Epithelial cell of proximal tubule (primary cell): Measurements from ENCODE around the gene PLXNA4. TPM values are rescaled to one million over a fixed set of nuclear protein-coding genes. Genes with fewer than 3 reads are reported as not detected.

Experiments
- DNase-seq: peaks from one replicate; pipeline ENCODE4 v3.0.0-alpha.2; 2011; ENCODE audit warnings: low read depth
- H3K4me3 ChIP-seq: 2 replicates; pipeline ENCODE4 v1.5.1; 2011; ENCODE audit warnings: low read depth, mild to moderate bottlenecking, low read length
- CTCF ChIP-seq: conservative IDR thresholded peaks from 2 replicates; pipeline ENCODE4 v1.5.1; 2012; ENCODE audit warnings: low read depth, mild to moderate bottlenecking, low read length
- total RNA-seq: library from RNA; depleted of rRNA; stranded (reverse); fragments of >200 nt; gene quantifications from 2 replicates; pipeline ENCODE4 v1.2.3, GENCODE V29; 2015

The PLXNA4 gene
- total RNA-seq, 1 donor from 2014 or later = not detected

GRCh38 chr7:132386201-132386681 lies 190.0 kb downstream of the PLXNA4 start:
- no peak for DNase-seq
- no peak overlapping the region for H3K4me3 ChIP-seq
- no peak for TF ChIP-seq CTCF

DNA sequence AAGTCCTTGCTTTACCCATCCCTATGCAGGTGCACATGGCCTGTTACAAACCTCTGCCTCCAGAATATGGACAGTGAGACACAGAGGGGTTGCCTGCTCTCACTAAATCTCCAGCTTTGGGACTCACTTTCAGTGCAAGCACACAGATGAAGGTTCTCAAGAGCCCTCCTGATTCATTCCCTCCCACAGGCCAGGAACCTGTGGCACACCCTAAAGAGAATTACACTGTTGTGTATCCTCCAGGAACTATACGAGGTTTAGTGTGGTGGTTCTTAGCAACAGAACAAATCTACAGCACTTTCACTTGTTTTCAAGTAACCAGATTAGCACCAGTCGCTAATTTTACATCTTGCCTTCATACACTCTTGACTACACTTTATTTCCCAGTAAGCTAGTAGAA lies 192.3 kb downstream of the PLXNA4 start:
- no peak for TF ChIP-seq CTCF
- DNase-seq = no peak
- H3K4me3 ChIP-seq = no peak overlapping the region

DNA sequence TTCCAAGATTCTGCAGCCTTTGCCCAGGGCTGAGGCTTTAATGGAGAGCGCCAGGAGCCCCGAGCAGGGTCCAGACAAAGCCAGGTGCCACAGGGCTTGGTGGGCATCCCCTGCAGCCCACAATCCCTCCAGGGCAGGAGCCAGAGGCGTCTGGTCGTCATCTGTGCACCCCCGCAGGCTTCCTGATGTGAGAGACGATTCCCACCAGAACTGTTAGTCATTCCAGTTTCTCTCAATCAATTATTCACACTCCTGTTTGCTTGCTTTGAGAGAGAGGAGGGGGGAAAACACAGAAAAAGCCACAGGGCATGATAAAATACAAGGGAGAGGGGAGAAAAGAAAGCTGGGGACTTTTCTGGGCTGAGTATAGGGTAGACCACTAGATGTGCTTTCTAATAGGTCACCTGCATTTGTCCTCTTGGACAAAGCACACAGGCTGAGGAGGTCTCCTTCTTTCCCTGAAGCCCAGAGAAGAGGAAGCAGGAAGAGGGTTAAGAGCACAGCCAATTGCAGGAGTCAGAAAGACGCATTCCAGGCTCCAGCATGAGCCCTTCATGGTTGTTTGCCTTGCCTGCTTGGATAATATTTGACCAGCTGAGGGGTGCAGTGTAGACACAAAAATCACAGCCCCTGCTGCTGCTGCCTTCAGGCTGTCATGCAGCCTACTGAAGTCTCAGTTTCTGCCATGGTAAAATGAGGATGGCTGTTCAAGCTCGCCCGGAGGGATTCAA lies 194.4 kb downstream of the PLXNA4 start:
- peak overlapping the region; percentile 36 for H3K4me3 ChIP-seq
- no peak for TF ChIP-seq CTCF
- DNase-seq = peak; percentile 56

DNA sequence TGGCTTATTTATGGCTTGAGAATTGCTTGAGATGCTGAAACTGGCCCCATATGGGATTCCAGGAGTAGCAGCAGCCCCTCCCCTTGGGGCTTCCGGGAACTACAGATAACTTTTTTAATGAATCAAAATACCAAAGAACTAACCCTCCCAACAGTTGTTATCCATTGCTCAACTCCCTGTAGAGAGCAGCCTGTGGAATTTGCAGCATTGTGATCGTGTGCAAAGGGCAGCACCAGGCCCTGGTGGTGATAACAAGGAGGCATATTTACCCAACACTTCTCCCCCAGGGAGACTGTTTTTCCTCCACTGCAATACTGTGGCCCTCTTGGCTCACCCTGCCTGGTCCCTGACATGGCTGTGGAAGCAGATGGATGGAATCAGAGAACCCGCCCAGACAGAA lies 196.2 kb downstream of the PLXNA4 start:
- DNase-seq = peak; percentile 30
- no peak overlapping the region for H3K4me3 ChIP-seq
- peak; percentile 17 for TF ChIP-seq CTCF

DNA sequence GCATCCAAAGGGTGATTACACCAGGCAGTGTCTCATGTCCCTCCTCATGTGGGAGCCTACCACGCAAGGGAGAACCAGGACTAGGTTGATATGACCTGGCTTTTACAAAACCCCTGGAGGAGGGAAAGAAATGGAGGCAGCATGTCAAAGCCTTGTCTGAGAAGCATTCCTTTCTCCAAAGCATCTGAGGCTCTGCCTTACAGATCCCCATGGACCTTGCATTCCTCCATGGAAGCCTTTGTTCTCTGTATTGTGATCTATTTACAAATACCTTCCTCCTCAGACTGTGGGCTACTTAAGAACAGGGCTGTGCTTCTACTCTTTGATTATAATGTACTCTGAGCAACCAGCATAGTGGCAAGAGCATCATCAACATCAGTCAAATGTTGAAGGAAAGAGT lies 197.0 kb downstream of the PLXNA4 start:
- no peak for TF ChIP-seq CTCF
- no peak for DNase-seq
- no peak overlapping the region for H3K4me3 ChIP-seq

DNA sequence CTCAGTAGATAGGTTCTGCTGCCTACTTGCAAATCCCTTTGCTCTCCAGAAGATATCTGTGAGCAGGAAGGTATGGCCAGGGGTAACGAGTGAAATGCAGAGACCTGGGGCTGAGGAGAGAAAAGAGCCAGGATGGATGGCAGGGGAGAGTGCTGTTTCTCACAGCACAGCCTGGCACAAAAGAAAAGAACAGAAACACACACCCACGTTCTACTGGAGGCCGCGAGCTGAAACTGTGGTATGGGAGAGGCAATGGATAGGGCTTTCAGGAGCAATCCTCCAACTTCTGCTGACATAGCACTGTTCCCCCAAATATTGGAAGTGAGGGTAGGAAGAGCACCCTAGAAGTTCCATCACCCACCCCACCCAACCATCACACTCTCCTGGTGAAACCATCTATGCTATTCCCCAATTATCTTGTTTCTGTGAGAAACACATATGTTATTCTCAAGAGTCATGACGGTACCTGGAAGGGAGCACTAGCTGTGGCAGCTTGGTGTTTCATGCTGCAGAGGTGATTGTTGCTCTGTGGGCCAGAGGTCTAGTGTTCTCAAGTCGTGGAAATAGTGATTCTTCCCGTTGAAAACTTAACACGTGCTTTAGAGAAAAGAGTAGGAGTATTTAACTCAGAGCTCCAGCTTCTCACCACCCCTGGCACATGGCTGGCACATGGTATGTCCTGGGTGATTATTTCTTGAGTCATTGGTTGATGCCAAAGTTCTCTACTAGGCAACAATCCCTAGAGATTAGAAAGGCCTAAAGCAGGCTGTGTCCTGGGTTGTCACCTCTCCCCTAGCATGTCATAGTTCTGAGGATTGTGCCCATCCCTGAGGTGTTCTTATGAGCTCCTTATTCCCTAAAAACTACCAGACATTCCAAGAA lies 198.3 kb downstream of the PLXNA4 start:
- no peak for TF ChIP-seq CTCF
- no peak overlapping the region for H3K4me3 ChIP-seq
- no peak for DNase-seq
